ENCODE measurements around the gene ZNF532. TPM values are rescaled to one million over a fixed set of nuclear protein-coding genes. Genes with fewer than 3 reads are reported as not detected.

ZNF532 gene
- total RNA-seq, 1 experiment from 2014 or later: 118 TPM

DNA sequence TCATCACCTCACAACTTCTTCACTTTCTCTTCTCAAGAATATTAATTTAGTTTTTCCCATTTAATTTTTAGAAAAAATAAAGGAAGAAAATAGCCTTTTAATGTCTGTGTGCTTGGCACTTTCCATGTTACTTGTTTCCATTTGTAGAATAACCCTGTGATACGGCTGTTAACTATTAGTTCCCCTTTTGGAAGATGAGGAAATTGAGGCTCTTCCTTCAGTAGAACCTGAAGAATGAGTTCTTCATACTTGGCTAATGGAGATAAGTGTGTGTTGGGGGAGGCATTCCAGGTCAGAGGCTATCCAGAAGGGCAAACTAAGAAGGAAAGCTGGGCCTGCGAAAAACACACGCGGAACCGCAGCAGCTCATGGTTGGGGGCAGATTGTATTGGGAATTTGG is 38.3 kb downstream of the ZNF532 start:
- Histone ChIP-seq H3K9me3 (ENCODE audit: low read depth, low read length, poor library complexity, severe bottlenecking) (no peaks in the 10 kb centered on the region), H3K27me3 (replicated peaks; ENCODE audit: insufficient read depth, low read depth, low read length, poor library complexity) (no peaks in the 10 kb centered on the region), H3K4me3 (ENCODE audit: low read depth, low read length, poor library complexity, severe bottlenecking) (no peak overlapping the region), H3K4me1 (ENCODE audit: insufficient read depth, low read length, poor library complexity, severe bottlenecking) (peaks cover 3% of the 10 kb centered on the region), H3K27ac (ENCODE audit: low read depth, low read length, poor library complexity, severe bottlenecking) (no peak overlapping the region), H3K36me3 (ENCODE audit: insufficient read depth, low read length, poor library complexity, severe bottlenecking) (peaks cover 42% of the 10 kb centered on the region)
- TF ChIP-seq, protein P1, sequence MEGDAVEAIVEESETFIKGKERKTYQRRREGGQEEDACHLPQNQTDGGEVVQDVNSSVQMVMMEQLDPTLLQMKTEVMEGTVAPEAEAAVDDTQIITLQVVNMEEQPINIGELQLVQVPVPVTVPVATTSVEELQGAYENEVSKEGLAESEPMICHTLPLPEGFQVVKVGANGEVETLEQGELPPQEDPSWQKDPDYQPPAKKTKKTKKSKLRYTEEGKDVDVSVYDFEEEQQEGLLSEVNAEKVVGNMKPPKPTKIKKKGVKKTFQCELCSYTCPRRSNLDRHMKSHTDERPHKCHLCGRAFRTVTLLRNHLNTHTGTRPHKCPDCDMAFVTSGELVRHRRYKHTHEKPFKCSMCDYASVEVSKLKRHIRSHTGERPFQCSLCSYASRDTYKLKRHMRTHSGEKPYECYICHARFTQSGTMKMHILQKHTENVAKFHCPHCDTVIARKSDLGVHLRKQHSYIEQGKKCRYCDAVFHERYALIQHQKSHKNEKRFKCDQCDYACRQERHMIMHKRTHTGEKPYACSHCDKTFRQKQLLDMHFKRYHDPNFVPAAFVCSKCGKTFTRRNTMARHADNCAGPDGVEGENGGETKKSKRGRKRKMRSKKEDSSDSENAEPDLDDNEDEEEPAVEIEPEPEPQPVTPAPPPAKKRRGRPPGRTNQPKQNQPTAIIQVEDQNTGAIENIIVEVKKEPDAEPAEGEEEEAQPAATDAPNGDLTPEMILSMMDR (conservative IDR thresholded peaks at IDR 0.05; ENCODE audit: low read depth, low read length): no peak
- no peak for TF ChIP-seq EZH2 (IDR thresholded peaks at IDR 0.05; ENCODE audit: borderline replicate concordance, low read depth, low read length, poor library complexity, severe bottlenecking)
- POLR2A ChIA-PET (ENCODE audit: low non-redundant PET): no interaction called here
- intact Hi-C loops (cut with micrococcal nuclease; ENCODE audit: unreplicated experiment): no loop called here
- no TSS peak for BruUV-seq (replicated peaks)
- DNase-seq (ENCODE audit: low spot score): no peak
- CTCF ChIA-PET: no interaction called here

DNA sequence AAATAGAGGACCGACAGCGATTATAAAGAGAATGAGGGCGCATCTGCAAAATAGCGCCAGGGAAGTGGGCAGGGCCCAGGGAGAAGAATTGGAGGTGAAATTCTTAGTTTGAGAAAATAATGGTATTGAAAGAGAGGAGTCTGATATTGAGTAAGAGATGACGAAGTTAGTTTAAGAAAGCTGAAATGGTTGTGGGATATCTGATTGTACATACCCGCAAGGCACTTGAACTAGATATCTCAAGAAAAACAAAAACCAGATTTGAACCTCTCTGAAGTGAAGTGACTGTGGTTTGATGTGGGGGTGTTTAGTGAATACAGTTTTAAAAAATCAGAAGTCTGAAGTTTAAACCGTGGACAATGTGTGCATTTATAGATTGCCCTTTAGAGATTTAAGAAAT is 38.9 kb downstream of the ZNF532 start:
- H3K4me1 ChIP-seq (ENCODE audit: insufficient read depth, low read length, poor library complexity, severe bottlenecking): peaks cover 5% of the 10 kb centered on the region
- TF ChIP-seq, protein P1 (conservative IDR thresholded peaks at IDR 0.05; ENCODE audit: low read depth, low read length): no peak
- no peak for TF ChIP-seq EZH2 (IDR thresholded peaks at IDR 0.05; ENCODE audit: borderline replicate concordance, low read depth, low read length, poor library complexity, severe bottlenecking)
- ChIA-PET POLR2A (ENCODE audit: low non-redundant PET) (no interaction called here), CTCF (no interaction called here)
- H3K4me3 ChIP-seq (ENCODE audit: low read depth, low read length, poor library complexity, severe bottlenecking): no peak overlapping the region
- H3K36me3 ChIP-seq (ENCODE audit: insufficient read depth, low read length, poor library complexity, severe bottlenecking): peaks cover 36% of the 10 kb centered on the region
- intact Hi-C loops (cut with micrococcal nuclease; ENCODE audit: unreplicated experiment): no loop called here
- no peak overlapping the region for H3K27ac ChIP-seq (ENCODE audit: low read depth, low read length, poor library complexity, severe bottlenecking)
- BruUV-seq (replicated peaks): no TSS peak
- DNase-seq (ENCODE audit: low spot score): no peak
- no peaks in the 10 kb centered on the region for H3K9me3 ChIP-seq (ENCODE audit: low read depth, low read length, poor library complexity, severe bottlenecking)
- H3K27me3 ChIP-seq (replicated peaks; ENCODE audit: insufficient read depth, low read depth, low read length, poor library complexity): no peaks in the 10 kb centered on the region

DNA sequence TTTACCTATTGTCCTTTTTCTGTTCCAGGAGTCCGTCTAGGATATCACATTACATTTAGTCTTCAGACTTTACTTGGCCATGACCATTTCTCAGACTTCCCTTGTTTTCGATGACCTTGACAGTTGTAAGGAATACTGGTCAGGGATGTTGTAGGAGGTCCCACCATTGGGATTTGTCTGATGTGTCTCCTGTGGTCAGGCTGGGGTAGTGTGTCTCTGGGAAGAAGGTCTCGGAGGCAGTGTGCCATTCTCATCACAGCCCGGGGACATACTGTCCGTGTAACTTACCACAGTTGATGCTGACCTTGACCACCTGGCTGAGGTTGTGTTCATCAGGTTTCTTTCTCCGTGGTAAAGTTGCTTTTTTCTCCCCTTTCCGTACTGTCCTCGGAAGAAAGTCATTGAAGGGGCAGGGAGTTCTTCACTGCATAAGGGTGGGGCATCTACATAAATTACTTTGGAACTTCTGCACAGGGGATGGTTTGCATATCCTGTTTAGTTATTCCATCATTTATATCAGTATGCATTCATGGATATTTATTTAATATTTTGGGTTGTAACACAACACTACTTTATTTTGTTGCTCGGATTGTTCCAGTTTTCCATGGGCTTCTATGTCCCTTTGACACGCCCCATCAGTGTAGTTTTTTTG is 41.2 kb downstream of the ZNF532 start:
- Histone ChIP-seq H3K36me3 (ENCODE audit: insufficient read depth, low read length, poor library complexity, severe bottlenecking) (peaks cover 21% of the 10 kb centered on the region), H3K4me1 (ENCODE audit: insufficient read depth, low read length, poor library complexity, severe bottlenecking) (peaks cover 8% of the 10 kb centered on the region), H3K27me3 (replicated peaks; ENCODE audit: insufficient read depth, low read depth, low read length, poor library complexity) (no peaks in the 10 kb centered on the region), H3K27ac (ENCODE audit: low read depth, low read length, poor library complexity, severe bottlenecking) (no peak overlapping the region), H3K9me3 (ENCODE audit: low read depth, low read length, poor library complexity, severe bottlenecking) (no peaks in the 10 kb centered on the region), H3K4me3 (ENCODE audit: low read depth, low read length, poor library complexity, severe bottlenecking) (no peak overlapping the region)
- intact Hi-C loops (cut with micrococcal nuclease; ENCODE audit: unreplicated experiment): no loop called here
- BruUV-seq (replicated peaks): no TSS peak
- ChIA-PET CTCF (no interaction called here), POLR2A (ENCODE audit: low non-redundant PET) (no interaction called here)
- TF ChIP-seq, protein P1 (conservative IDR thresholded peaks at IDR 0.05; ENCODE audit: low read depth, low read length): no peak
- TF ChIP-seq EZH2 (IDR thresholded peaks at IDR 0.05; ENCODE audit: borderline replicate concordance, low read depth, low read length, poor library complexity, severe bottlenecking): no peak
- no peak for DNase-seq (ENCODE audit: low spot score)
